ENCODE data around the gene SLC16A12.
"Not testable (repeated sequence)": the region's sequence is repeated elsewhere in the genome, so short reads cannot be mapped to it uniquely, and the experiment has no call there.

Gene SLC16A12

GRCh38 chr10:89547853-89548513, 12.6 kb upstream of the SLC16A12 start:
- DNase-seq = no peak

DNA sequence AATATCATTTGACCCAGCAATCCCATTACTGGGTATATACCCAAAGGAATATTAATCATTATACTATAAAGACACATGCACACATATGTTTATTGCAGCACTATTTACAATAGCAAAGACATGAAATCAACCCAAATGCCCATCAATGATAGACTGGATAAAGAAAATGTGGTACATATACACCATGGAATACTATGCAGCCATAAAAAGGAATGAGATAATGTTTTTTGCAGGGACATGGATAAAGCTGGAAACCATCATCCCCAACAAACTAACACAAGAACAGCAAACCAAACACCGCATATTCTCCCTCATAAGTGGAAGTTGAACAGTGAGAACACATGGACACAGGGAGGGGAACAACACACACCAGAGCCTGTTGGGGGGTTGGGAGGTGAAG, 11.3 kb upstream of the SLC16A12 start:
- DNase-seq = not testable (repeated sequence)

DNA sequence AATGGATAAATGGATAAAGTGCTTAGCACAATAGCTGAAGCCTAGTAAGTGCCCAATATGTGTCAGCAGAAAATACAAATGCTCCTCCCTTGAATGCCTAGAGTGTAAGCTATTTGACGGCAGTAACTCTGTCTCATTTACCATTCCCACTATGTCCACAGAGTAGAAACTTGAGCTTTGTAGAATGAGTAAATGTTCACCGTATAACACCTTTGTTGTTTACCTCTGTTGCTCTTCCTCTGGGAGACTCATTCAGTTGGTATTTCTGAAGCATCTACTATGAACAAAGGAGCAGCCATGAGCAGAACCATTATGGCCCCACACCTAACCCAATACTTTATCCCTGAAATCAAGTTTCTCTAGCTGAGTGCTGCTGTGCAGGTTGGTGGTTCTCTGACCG, 8.4 kb upstream of the SLC16A12 start:
- no peak for DNase-seq

DNA sequence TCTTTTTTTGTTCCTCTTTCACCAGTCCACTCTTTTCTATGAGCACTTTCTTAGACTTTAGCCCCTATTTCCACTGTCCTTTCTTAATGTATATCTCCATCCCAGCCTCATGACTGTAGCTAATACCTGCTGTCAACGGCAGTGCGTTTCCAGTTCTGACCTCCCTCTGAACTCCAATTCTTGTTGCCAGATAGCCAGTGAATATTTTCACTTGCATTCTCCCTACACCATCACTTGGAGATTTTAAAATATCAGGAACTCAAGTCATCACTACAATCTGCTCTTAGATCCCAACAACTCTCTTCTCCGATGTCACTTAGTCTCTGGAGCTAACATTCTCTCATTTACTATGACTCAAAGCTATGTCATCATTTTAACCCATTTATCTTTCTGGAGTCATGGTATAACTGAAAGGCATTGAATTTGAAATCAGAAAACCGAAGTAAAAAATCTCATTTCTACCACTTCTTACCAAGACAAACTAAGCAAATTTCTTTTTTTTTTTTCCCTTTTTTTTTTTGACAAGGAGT, 5.1 kb upstream of the SLC16A12 start:
- no peak for DNase-seq

DNA sequence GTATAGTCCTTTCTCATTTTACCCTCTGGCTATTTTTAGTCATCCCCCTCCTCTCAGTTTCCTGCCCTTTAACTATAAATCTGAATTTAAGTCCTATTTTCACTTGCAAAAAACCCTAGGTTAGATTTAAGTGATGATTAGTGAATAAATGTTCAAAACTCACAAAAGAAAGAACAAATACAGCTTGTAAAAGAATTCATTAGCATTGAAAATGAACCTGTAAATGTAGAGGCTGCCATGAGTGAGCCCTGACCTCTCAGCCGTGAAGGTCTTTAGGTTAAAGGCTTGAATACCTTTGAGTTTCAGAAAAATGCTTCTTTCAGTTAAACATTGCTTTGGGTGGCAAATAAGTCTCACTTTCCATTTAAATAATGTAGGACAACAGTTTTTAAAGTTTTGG, 2.0 kb upstream of the SLC16A12 start:
- DNase-seq = no peak

GRCh38 chr10:89536013-89536354, 590 bp upstream of the SLC16A12 start:
- no peak for DNase-seq

DNA sequence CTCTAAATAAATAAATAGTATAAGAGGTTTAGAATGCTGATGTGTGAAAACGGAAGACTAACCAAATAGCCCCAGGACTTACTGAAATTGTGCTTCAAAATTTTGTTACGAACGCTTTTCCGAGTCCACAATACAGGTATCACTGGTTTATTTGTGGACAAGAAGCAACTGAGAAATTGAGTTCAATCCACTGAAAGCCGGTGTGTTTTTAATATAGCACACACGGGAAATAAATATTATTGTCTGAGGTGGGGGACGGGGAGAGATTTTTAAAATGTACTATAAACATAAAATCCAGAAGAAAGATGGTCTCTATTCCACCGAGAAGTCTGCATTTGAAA, 598 bp downstream of the SLC16A12 start:
- DNase-seq = no peak

GRCh38 chr10:89532476-89532875, 2.9 kb downstream of the SLC16A12 start:
- no peak for DNase-seq

DNA sequence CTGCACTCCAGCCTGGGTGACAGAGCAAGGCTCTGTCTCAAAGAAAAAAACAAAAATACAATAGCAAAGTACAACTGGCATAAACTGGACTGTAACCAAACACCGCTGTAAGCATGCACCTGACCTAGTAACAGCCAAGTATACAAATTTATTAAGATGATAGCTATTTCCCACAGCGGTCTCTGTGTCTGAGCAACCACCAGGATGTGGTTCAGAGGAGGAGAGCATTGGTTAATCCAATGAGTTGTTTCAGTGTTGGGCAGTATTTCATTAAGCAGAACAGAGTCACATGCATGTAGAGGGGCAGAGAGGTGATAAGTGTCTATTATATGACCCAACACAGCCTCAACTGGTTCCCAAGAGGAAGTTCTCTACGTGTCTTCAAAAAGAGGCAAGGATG, 4.0 kb downstream of the SLC16A12 start:
- DNase-seq = no peak

GRCh38 chr10:89529711-89530110, 5.7 kb downstream of the SLC16A12 start:
- DNase-seq = not testable (repeated sequence)

DNA sequence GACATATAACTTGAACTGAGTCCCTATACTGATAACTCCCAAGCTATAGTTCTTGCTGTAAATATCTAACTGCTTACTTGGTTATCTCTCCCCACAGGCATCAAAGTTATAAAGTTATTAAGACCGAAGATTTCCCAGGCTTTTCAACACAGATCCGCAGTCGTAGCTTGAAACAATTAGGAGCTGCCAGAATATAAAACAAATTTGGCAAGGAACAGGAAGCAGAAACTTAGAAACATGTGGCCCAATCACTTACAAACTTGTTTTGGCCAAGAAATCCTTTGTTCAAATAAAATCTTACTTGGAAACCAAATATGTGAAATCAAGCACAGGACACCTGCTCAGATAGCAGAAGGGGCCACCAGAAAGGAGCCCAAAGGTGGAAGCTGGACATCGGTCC, 9.0 kb downstream of the SLC16A12 start:
- no peak for DNase-seq

GRCh38 chr10:89525556-89525955, 9.8 kb downstream of the SLC16A12 start:
- no peak for DNase-seq

DNA sequence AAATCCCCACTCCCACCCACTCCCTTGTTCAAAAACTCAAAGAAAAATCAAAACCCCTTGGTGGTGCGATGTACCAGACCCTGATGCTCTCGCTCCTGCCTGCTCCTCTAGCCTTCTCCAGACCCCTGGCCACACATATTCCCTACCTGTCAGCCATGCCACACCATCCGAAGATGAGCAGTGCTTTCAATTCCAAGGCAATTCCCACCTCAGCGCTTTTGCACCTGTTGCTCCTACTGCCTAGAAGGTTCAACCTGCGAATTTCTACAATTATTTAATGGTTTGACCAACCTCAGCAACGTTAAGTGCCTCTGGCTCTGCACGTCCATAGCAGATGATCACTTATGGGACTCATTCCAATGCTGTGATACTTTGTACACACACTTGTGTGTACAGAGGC, 11.1 kb downstream of the SLC16A12 start:
- DNase-seq = no peak

DNA sequence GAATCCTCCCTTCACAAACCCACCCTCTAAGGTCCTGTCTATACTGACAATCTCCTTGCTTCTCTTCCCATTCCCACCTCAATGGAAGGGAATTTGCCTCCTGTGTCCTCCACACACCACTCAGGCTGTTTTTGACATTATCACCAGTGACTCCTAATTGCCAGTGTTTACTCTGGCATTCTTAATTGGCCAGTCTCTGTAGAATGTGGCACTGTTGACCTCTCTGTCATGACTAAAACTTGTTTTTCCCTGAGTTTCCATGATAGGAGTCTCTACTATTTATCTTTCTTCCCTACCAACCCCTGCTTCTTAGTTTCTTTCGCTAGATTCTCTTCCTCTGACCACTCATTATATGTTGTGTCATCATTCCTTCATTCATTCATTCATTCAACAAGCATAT, 12.1 kb downstream of the SLC16A12 start:
- no peak for DNase-seq

DNA sequence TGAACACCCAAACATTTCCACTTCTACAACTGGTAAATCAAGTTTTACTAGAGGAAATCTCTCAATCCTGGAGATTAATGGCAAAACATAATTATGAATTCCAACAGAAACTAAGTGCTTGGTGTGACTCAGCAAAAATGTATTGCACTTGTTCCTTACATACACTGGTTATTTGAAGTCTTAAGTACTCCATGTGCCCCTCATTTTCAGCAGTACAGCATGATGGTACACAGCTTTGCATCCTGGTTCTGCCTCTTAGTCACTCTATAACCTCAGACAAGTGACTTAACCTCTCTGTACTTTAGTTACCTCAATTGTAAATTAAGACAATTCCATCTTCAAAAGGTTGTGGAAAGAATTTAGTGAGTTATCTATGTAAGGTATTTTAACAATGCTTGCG, 12.9 kb downstream of the SLC16A12 start:
- no peak for DNase-seq

DNA sequence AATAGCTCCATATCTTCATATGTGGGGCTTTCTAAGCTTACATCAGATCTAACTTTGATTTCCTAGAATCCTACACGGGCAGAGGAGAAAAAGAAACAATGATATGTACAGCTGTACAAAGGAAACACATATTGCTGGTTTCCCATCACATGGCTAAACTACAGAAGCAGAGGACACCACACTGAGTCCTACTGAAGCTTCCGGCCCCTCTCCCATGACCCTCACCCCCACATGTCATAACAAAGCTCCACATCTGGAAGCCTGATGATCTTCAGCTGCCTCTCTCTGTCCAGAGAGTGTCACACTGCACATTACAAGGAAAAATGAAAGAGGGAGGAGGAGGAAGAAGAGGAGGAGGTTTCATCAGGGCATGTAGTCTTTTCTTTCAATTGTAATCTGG, 14.0 kb downstream of the SLC16A12 start:
- no peak for DNase-seq

DNA sequence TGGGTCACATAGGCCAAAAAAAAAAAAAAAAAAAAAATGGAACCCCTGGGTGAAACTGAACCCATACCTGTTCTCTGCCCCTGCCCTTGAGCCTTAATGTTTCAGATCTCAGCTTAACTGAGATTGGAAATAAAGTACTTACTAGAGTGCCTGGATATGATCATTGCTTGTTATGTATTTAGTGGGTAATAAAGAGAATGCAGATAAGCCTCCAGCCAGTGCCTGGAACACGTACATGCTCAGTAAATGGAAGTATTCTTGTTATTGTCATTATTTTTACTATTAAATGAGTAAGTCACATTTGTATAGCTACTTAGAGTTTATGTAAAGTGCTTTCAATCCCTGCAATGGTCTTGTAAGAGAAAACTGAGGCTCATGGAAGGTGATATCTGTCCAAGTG, 14.7 kb downstream of the SLC16A12 start:
- DNase-seq = no peak

DNA sequence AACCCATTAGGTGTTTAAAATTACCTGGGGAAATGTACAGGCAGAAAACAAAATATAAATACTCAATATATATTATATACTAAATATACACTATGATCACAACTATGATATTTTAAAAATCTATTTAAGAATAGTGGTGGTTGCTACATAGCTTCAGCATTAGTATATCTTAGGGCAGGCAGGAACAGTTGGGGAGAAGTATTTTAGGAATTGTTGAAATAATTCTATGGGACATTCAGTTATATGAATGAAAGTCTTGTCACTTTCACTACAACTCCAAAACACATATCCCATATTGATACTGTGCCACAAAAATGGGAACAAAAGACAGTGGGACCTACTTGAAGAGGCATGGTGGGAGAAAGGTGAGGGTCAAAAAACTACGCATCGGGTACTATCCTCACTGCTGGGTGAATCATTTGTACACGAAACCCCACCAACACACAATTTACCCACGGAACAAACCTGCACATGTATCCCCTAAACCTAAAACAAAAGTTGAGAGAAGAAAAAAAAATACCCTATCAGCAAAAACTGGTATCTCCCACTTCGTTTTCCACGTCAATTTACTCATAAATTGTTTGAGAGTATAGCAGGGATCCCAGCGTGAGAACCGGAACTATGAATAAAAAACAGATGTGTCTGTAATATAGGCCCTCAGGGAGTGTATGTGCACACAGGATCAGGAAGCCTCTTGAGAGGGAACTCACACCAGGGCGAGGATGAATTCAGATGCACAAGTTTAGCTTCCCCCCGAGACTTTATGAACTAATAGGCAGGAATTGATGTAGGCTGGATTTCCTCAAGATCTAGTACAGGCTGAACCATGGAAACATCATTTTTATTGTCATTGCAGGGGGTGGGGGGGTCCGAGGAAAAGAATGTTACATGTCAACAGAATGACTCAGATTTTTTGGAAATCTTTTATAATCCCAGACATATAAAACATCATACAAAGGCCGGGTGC, 16.2 kb downstream of the SLC16A12 start:
- DNase-seq = no peak

GRCh38 chr10:89518108-89518507, 17.3 kb downstream of the SLC16A12 start:
- DNase-seq = no peak

- no peak for DNase-seq
These were observed 19.1 kb downstream of the SLC16A12 start for GRCh38 chr10:89516149-89516832.

- no peak for DNase-seq
These were observed 20.2 kb downstream of the SLC16A12 start for GRCh38 chr10:89515031-89515841.

- DNase-seq = no peak
These were observed 22.2 kb downstream of the SLC16A12 start for GRCh38 chr10:89513206-89513605.
